Vagina (tissue), 2 donors: ENCODE measurements around the gene DIP2B. TPM values are rescaled to one million over a fixed set of nuclear protein-coding genes. Genes with fewer than 3 reads are reported as not detected.

ENCODE experiments used
- DNase-seq, 2 donors: peaks; one replicate each; pipeline ENCODE4 v3.0.0-alpha.2; 2017; ENCODE audit errors: extremely low spot score in 2 of 2
- H3K27ac ChIP-seq: fragments of 200-600 bp; sonication (generic); one replicate; pipeline ENCODE4 v1.5.1; 2019
- H3K27me3 ChIP-seq: fragments of 200-600 bp; sonication (generic); one replicate; pipeline ENCODE4 v1.5.1; 2019
- H3K36me3 ChIP-seq, 2 donors: fragments of 200-600 bp; sonication (generic); one replicate each; pipeline ENCODE4 v1.5.1; 2017 to 2019
- H3K4me1 ChIP-seq: fragments of 200-600 bp; sonication (generic); one replicate; pipeline ENCODE4 v1.5.1; 2019
- H3K4me3 ChIP-seq, 2 donors: fragments of 200-600 bp; sonication (generic); 1 replicate in 1 of 2; 2 replicates in 1 of 2; pipeline ENCODE4 v1.5.1; 2016 to 2019
- H3K9me3 ChIP-seq: fragments of 200-600 bp; sonication (generic); one replicate; pipeline ENCODE4 v1.5.1; 2019
- CTCF ChIP-seq, 3 experiments: fragments of 450-650 bp in 2 of 3; fragments of 200-600 bp in 1 of 3; sonication (generic) in 1 of 3; IDR thresholded peaks; one replicate each; pipeline ENCODE4 v1.5.1; 2017 to 2019; ENCODE audit warnings: antibody characterized with exemption in 3 of 3, mild to moderate bottlenecking in 2 of 3, moderate library complexity in 2 of 3
- POLR2A ChIP-seq, 2 donors: fragments of 450-650 bp; IDR thresholded peaks; one replicate each; pipeline ENCODE4 v1.6.1; 2017; ENCODE audit warnings: antibody characterized with exemption in 2 of 2, mild to moderate bottlenecking in 2 of 2, moderate library complexity in 2 of 2
- POLR2AphosphoS5 ChIP-seq, 2 donors: sonication (generic); formaldehyde crosslinking; IDR thresholded peaks; one replicate each; pipeline ENCODE4 v1.9.0; 2017; ENCODE audit warnings: antibody characterized with exemption in 2 of 2, mild to moderate bottlenecking in 2 of 2, low read depth in 1 of 2; ENCODE audit not compliant: insufficient read depth in 1 of 2
- intact Hi-C: fragments of 100-400 bp; cut with DNase I; formaldehyde crosslinking; loops from one replicate; pipeline ENCODE4 v1.15.1; 2023
- total RNA-seq: library from RNA; depleted of rRNA; stranded (reverse); fragments of >200 nt; gene quantifications from one replicate; pipeline ENCODE4 v1.2.3, GENCODE V29; 2016

The DIP2B gene
- total RNA-seq, 1 donor from 2014 or later = 32.2 TPM

GRCh38 chr12:50690925-50691324 is 186.1 kb downstream of the DIP2B start:
- intact Hi-C loops = no loop called here
- Histone ChIP-seq H3K9me3 (no peaks in the 10 kb centered on the region), H3K27me3 (no peaks in the 10 kb centered on the region), H3K4me1 (no peaks in the 10 kb centered on the region), H3K27ac (no peak overlapping the region), H3K4me3 (no peak overlapping the region), H3K36me3 (peaks cover 0 to 72% of the 10 kb centered on the region in 2 donors)
- TF ChIP-seq POLR2A (IDR thresholded peaks at IDR 0.05) (no peak), POLR2AphosphoS5 (IDR thresholded peaks at IDR 0.05; ENCODE audit: insufficient read depth in 1 of 2, low read depth in 1 of 2) (no peak), CTCF (IDR thresholded peaks at IDR 0.05) (no peak)
- DNase-seq = no peak

- Histone ChIP-seq H3K27ac (no peak overlapping the region), H3K9me3 (no peaks in the 10 kb centered on the region), H3K4me3 (no peak overlapping the region), H3K27me3 (no peaks in the 10 kb centered on the region), H3K36me3 (peaks cover 0 to 75% of the 10 kb centered on the region in 2 donors), H3K4me1 (no peaks in the 10 kb centered on the region)
- no peak for DNase-seq
- intact Hi-C loops = no loop called here
- no peak for TF ChIP-seq CTCF (IDR thresholded peaks at IDR 0.05)
- no peak for TF ChIP-seq POLR2A (IDR thresholded peaks at IDR 0.05)
- TF ChIP-seq POLR2AphosphoS5 (IDR thresholded peaks at IDR 0.05; ENCODE audit: insufficient read depth in 1 of 2, low read depth in 1 of 2) = no peak
Measured at GRCh38 chr12:50695961-50696360, 191.2 kb downstream of the DIP2B start.

- Histone ChIP-seq H3K27me3 (no peaks in the 10 kb centered on the region), H3K27ac (no peak overlapping the region), H3K9me3 (no peaks in the 10 kb centered on the region), H3K36me3 (peaks cover 0 to 66% of the 10 kb centered on the region in 2 donors), H3K4me3 (no peak overlapping the region), H3K4me1 (no peaks in the 10 kb centered on the region)
- intact Hi-C loops = no loop called here
- TF ChIP-seq CTCF (IDR thresholded peaks at IDR 0.05) (no peak), POLR2A (IDR thresholded peaks at IDR 0.05) (no peak), POLR2AphosphoS5 (IDR thresholded peaks at IDR 0.05; ENCODE audit: insufficient read depth in 1 of 2, low read depth in 1 of 2) (no peak)
- no peak for DNase-seq
Measured at GRCh38 chr12:50696931-50697330, 192.1 kb downstream of the DIP2B start.

- intact Hi-C loops = no loop called here
- Histone ChIP-seq H3K9me3 (no peaks in the 10 kb centered on the region), H3K27me3 (no peaks in the 10 kb centered on the region), H3K27ac (no peak overlapping the region), H3K4me3 (no peak overlapping the region), H3K4me1 (no peaks in the 10 kb centered on the region), H3K36me3 (peaks cover 0 to 55% of the 10 kb centered on the region in 2 donors)
- TF ChIP-seq CTCF (IDR thresholded peaks at IDR 0.05) (no peak), POLR2AphosphoS5 (IDR thresholded peaks at IDR 0.05; ENCODE audit: insufficient read depth in 1 of 2, low read depth in 1 of 2) (no peak)
- DNase-seq = no peak
Measured at GRCh38 chr12:50699154-50699553, 194.4 kb downstream of the DIP2B start.

- Histone ChIP-seq H3K27ac (no peak overlapping the region), H3K36me3 (peaks cover 0 to 63% of the 10 kb centered on the region in 2 donors), H3K27me3 (no peaks in the 10 kb centered on the region), H3K4me1 (no peaks in the 10 kb centered on the region), H3K4me3 (no peak overlapping the region), H3K9me3 (no peaks in the 10 kb centered on the region)
- intact Hi-C loops = no loop called here
- DNase-seq = no peak
- TF ChIP-seq POLR2AphosphoS5 (IDR thresholded peaks at IDR 0.05; ENCODE audit: insufficient read depth in 1 of 2, low read depth in 1 of 2) (no peak), POLR2A (IDR thresholded peaks at IDR 0.05) (no peak), CTCF (IDR thresholded peaks at IDR 0.05) (no peak)
Measured at GRCh38 chr12:50699940-50700339, 195.2 kb downstream of the DIP2B start.
